Gastroesophageal sphincter (tissue), 4 donors: ENCODE data around the gene MAST1. TPM values are rescaled to one million over a fixed set of nuclear protein-coding genes. Genes with fewer than 3 reads are reported as not detected.
A peak's percentile ranks its signal among the peaks of the same experiment; 100 is the strongest.
"Not testable (repeated sequence)": the region's sequence is repeated elsewhere in the genome, so short reads cannot be mapped to it uniquely, and the experiment has no call there.

Source experiments
- ATAC-seq: fragments of 150-250 bp; one replicate; pipeline ENCODE4 v1.9.1; 2016; ENCODE audit warnings: mild to moderate bottlenecking, moderate library complexity
- H3K27ac ChIP-seq, 4 donors: fragments of 200-600 bp; sonication (generic) in 3 of 4; 1 replicate in 3 of 4; 2 replicates in 1 of 4; pipeline ENCODE4 v1.5.1; 2016 to 2019
- H3K27me3 ChIP-seq: fragments of 200-600 bp; sonication (generic); one replicate; pipeline ENCODE4 v1.5.1; 2019
- H3K36me3 ChIP-seq, 2 donors: fragments of 200-600 bp; sonication (generic); one replicate each; pipeline ENCODE4 v1.5.1; 2019; ENCODE audit warnings: control low read depth in 1 of 2
- H3K4me1 ChIP-seq, 3 donors: fragments of 200-600 bp; sonication (generic); 1 replicate in 2 of 3; 2 replicates in 1 of 3; pipeline ENCODE4 v1.5.1; 2016 to 2019; ENCODE audit warnings: control low read depth in 2 of 3
- H3K4me3 ChIP-seq, 2 donors: fragments of 200-600 bp; sonication (generic); one replicate each; pipeline ENCODE4 v1.5.1; 2019; ENCODE audit warnings: mild to moderate bottlenecking in 1 of 2, moderate library complexity in 1 of 2
- H3K9me3 ChIP-seq, 3 donors: fragments of 200-600 bp; sonication (generic); one replicate each; pipeline ENCODE4 v1.5.1; 2017 to 2019; ENCODE audit warnings: control low read depth in 2 of 3
- EP300 ChIP-seq: sonication (generic); formaldehyde crosslinking; IDR thresholded peaks from one replicate; pipeline ENCODE4 v1.6.1; 2017; ENCODE audit warnings: antibody characterized with exemption, mild to moderate bottlenecking
- POLR2A ChIP-seq, 2 donors: fragments of 450-650 bp; IDR thresholded peaks; one replicate each; pipeline ENCODE4 v1.6.1; 2017; ENCODE audit warnings: antibody characterized with exemption in 2 of 2, mild to moderate bottlenecking in 2 of 2, moderate library complexity in 1 of 2
- POLR2AphosphoS5 ChIP-seq: sonication (generic); formaldehyde crosslinking; IDR thresholded peaks from one replicate; pipeline ENCODE4 v1.6.1; 2017; ENCODE audit warnings: antibody characterized with exemption
- WGBS, 2 donors: methylation state at CpG; one replicate each; pipeline ENCODE4 v1.1.5; 2018; ENCODE audit warnings: low coverage in 1 of 2; 5-methylcytosine and 5-hydroxymethylcytosine counted together
- total RNA-seq, 4 donors: library from RNA; depleted of rRNA; stranded (reverse); fragments of >200 nt; gene quantifications; one replicate each; pipeline ENCODE4 v1.1.0, GENCODE V29; 2016
- TF ChIP-seq, protein P1 (sequence below), 4 experiments: fragments of 200-600 bp in 2 of 4; fragments of 450-650 bp in 2 of 4; sonication (generic) in 1 of 4; IDR thresholded peaks; one replicate each; pipeline ENCODE4 v1.5.1; 2017 to 2019; ENCODE audit warnings: antibody characterized with exemption in 4 of 4, mild to moderate bottlenecking in 2 of 4, moderate library complexity in 2 of 4

Gene MAST1
- total RNA-seq, 4 donors from 2014 or later = 0.15 to 1.5 TPM; not detected in 2

DNA sequence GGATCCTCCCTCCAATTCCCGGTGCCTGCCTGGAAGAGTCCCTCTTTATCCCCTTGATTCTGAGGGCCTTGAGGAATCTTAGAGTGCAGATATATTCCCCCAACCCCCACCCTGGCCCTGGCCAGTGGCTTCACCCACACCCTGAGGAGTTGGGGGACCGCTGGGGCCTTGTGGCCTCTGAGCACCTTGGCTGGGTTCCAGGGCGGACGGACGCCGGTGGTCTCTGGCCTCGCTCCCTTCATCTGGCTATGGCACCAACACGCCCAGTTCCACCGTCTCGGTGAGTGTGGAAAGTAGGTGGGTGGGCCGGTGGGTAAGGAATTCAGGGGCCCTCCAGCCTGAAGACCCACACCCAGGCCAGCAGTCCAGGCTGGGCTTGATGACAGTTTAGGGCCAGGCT lies 5.0 kb downstream of the MAST1 start:
- H3K36me3 ChIP-seq = no peaks in the 10 kb centered on the region
- H3K9me3 ChIP-seq = no peaks in the 10 kb centered on the region
- ATAC-seq = no peak
- peaks cover 86% of the 10 kb centered on the region for H3K27me3 ChIP-seq
- 83% methylated on average over 1 of the region's 11 CpGs; no CpG with 5 or more reads in 1 of the 2 donors for WGBS, 2 donors
- TF ChIP-seq EP300 = no peak
- TF ChIP-seq, protein P1, sequence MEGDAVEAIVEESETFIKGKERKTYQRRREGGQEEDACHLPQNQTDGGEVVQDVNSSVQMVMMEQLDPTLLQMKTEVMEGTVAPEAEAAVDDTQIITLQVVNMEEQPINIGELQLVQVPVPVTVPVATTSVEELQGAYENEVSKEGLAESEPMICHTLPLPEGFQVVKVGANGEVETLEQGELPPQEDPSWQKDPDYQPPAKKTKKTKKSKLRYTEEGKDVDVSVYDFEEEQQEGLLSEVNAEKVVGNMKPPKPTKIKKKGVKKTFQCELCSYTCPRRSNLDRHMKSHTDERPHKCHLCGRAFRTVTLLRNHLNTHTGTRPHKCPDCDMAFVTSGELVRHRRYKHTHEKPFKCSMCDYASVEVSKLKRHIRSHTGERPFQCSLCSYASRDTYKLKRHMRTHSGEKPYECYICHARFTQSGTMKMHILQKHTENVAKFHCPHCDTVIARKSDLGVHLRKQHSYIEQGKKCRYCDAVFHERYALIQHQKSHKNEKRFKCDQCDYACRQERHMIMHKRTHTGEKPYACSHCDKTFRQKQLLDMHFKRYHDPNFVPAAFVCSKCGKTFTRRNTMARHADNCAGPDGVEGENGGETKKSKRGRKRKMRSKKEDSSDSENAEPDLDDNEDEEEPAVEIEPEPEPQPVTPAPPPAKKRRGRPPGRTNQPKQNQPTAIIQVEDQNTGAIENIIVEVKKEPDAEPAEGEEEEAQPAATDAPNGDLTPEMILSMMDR (IDR thresholded peaks at IDR 0.05) = no peak
- TF ChIP-seq POLR2AphosphoS5 = no peak
- TF ChIP-seq POLR2A (IDR thresholded peaks at IDR 0.05) = no peak
- no peak overlapping the region for H3K4me3 ChIP-seq
- H3K4me1 ChIP-seq = peaks cover 0 to 30% (median 15%) of the 10 kb centered on the region in 3 donors
- no peak overlapping the region for H3K27ac ChIP-seq

DNA sequence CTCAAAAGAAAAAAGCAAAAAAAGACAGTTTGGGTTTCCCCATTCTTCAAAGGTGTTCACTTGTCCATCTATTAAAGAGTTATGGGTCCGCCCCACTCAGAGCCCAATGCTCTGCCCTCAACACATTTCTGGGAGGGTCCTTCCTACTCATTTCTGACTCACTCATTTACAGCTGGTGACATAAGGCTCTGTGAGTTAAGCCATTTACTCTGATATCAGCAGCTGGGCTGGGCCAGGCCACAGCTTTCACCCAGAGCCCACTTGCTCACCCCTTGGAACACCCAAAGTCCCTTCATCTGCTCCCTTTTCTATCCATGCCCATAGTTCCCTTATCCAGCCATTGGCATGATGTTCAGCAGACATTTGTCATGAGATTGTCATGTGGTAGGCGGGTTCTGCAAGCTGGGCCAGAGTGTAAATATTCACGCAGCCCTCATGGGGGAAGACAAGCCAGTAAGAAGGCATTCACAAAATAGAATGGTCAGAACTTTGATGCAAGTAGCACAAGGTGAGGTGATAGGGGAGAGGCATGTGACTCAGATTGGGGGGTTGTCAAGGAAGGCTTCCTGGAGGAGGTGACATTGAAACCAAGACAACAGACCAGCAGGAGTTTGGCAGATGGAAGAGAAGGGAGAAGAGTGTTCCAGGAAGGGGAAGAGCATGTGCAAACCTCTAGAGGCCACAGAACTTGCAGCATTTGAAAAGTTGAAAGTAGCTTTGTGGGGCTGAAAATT lies 5.9 kb downstream of the MAST1 start:
- Histone ChIP-seq H3K9me3 (no peaks in the 10 kb centered on the region), H3K27me3 (peaks cover 78% of the 10 kb centered on the region), H3K4me1 (peaks cover 0 to 22% (median 9%) of the 10 kb centered on the region in 3 donors), H3K36me3 (no peaks in the 10 kb centered on the region), H3K4me3 (no peak overlapping the region), H3K27ac (no peak overlapping the region)
- TF ChIP-seq POLR2A (IDR thresholded peaks at IDR 0.05) = no peak
- TF ChIP-seq EP300 = no peak
- TF ChIP-seq, protein P1 (IDR thresholded peaks at IDR 0.05) = no peak
- no peak for TF ChIP-seq POLR2AphosphoS5
- no peak for ATAC-seq
- whole genome bisulfite sequencing, 2 donors = 91 to 100% methylated on average over 1 to 3 of the region's 3 CpGs

DNA sequence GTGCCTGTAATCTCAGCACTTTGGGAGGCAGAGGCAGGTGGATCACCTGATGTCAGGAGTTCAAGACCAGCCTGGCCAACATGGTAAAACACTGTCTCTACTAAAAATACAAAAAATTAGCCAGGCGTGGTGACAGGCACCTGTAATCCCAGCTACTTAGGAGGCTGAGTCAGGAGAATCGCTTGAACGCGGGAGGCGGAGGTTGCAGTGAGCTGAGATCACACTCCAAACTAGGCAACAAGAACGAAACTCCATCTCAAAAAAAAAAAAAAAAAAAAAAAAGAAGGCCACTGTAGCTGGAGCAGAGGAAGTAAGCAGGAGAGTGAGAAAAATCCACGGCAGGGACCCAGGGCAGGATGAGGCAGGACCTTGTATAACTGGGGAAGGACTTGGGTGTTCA lies 8.3 kb downstream of the MAST1 start:
- not testable (repeated sequence) for H3K9me3 ChIP-seq, H3K4me3 ChIP-seq, H3K27ac ChIP-seq, ATAC-seq, H3K36me3 ChIP-seq
- peaks cover 0 to 11% (median 4%) of the 10 kb centered on the region in 3 donors for H3K4me1 ChIP-seq
- peaks cover 55% of the 10 kb centered on the region for H3K27me3 ChIP-seq
- WGBS, 2 donors = 79 to 81% methylated on average over 6 of the region's 7 CpGs

DNA sequence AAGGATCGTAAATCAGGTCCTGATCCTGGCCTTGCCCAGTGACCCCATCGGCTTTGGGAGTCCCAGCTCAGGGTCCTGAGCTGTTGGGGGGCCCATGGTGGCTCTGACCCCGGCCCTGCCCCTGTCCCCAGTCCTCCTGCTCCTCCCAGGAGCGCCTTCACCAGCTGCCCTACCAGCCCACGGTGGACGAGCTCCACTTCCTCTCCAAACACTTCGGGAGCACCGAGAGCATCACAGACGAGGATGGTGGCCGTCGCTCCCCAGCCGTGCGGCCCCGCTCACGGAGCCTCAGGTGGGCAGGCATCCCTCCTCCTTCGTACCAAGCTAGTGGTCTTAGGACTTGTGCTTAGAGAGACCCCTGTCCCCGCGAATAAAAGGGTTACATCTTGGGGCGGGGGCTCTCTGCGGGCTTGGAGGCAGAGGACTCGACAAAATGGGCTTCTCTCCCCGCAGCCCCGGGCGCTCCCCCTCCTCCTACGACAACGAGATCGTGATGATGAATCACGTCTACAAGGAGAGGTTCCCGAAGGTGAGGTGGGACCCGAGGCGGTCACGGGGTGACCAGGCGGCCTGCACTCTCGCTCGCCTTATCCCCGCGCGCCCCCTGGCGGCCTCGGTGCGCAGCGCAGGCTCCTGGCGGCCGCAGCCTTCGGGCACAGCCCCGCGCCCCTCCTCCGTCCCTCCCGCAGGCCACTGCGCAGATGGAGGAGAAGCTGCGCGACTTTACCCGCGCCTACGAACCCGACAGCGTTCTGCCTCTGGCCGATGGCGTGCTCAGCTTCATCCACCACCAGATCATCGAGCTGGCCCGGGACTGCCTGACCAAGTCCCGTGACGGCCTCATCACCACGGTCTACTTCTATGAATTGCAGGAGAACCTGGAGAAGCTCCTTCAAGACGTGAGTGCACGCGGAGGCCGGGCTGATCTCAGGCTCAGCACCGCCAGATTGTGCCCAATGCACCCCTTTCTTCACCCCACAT lies 9.1 kb downstream of the MAST1 start:
- 35 to 50% methylated on average over 1 to 10 of the region's 69 CpGs for WGBS, 2 donors
- TF ChIP-seq EP300 (no peak), POLR2AphosphoS5 (peak; percentile 11), POLR2A (IDR thresholded peaks at IDR 0.05) (no peak)
- TF ChIP-seq, protein P1 (IDR thresholded peaks at IDR 0.05) = peak; percentile 98 to 99 (median 98)
- Histone ChIP-seq H3K9me3 (no peaks in the 10 kb centered on the region), H3K27me3 (peaks cover 52% of the 10 kb centered on the region), H3K27ac (peak overlapping the region in 1 of 4 donors; percentile 15), H3K36me3 (no peaks in the 10 kb centered on the region), H3K4me1 (peaks cover 0 to 11% (median 4%) of the 10 kb centered on the region in 3 donors), H3K4me3 (peak overlapping the region in 1 of 2 donors; percentile 26)
- peak; percentile 94 for ATAC-seq

DNA sequence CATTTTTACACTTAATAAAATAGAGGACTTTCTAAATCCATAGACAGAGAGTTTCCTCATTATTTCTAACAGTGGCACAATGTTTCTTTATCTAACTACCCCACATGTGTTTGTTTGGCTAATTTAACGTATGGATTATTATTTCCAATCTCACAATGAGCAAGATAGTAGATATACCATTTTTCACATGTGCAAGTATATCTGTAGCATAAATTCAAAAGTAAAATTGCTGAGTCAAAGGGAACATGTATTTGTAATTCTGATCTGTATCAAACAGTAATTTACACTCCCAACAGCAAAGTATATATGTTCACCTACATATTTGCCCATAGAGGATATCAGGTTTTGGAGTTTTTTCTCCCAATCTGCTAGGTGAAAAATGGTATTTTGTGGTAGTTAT lies 18.3 kb downstream of the MAST1 start:
- H3K27me3 ChIP-seq = peaks cover 6% of the 10 kb centered on the region
- ATAC-seq = no peak
- H3K4me1 ChIP-seq = no peaks in the 10 kb centered on the region
- no peak overlapping the region for H3K27ac ChIP-seq
- peaks cover 0 to 8% (median 0%) of the 10 kb centered on the region in 3 donors for H3K9me3 ChIP-seq
- 62 to 79% methylated on average over 1 of the region's 1 CpG for WGBS, 2 donors
- no peak overlapping the region for H3K4me3 ChIP-seq
- no peaks in the 10 kb centered on the region for H3K36me3 ChIP-seq
- TF ChIP-seq POLR2AphosphoS5 (no peak), POLR2A (IDR thresholded peaks at IDR 0.05) (no peak), EP300 (no peak)
- TF ChIP-seq, protein P1 (IDR thresholded peaks at IDR 0.05) = no peak
